Glutamatergic neuron (in vitro differentiated cells): ENCODE results near the gene TRAF5. TPM values are rescaled to one million over a fixed set of nuclear protein-coding genes. Genes with fewer than 3 reads are reported as not detected.

Experiments
- DNase-seq: peaks from one replicate; pipeline ENCODE4 v3.0.0; 2022
- H3K27ac Mint-ChIP-seq: one replicate; pipeline ENCODE4 v1.8.0; 2020; ENCODE audit warnings: mild to moderate bottlenecking, mixed read lengths, inconsistent platforms; ENCODE audit not compliant: unreplicated experiment
- H3K27me3 Mint-ChIP-seq: one replicate; pipeline ENCODE4 v1.8.0; 2020; ENCODE audit warnings: mild to moderate bottlenecking, moderate library complexity, mixed read lengths, inconsistent platforms; ENCODE audit not compliant: unreplicated experiment
- H3K36me3 Mint-ChIP-seq: one replicate; pipeline ENCODE4 v1.8.0; 2020; ENCODE audit warnings: mild to moderate bottlenecking, mixed read lengths, inconsistent platforms; ENCODE audit not compliant: unreplicated experiment
- H3K4me1 Mint-ChIP-seq: one replicate; pipeline ENCODE4 v1.8.0; 2020; ENCODE audit warnings: mild to moderate bottlenecking, low read depth, mixed read lengths, inconsistent platforms; ENCODE audit not compliant: unreplicated experiment
- H3K4me3 Mint-ChIP-seq: one replicate; pipeline ENCODE4 v1.8.0; 2020; ENCODE audit warnings: mild to moderate bottlenecking, mixed read lengths, inconsistent platforms; ENCODE audit not compliant: unreplicated experiment
- H3K9me3 Mint-ChIP-seq: one replicate; pipeline ENCODE4 v1.8.0; 2020; ENCODE audit warnings: mild to moderate bottlenecking, moderate library complexity, mixed read lengths, inconsistent platforms; ENCODE audit not compliant: unreplicated experiment
- total RNA-seq: library from RNA; stranded (reverse); fragmentation: NEBNext Ultra II Directional; extraction: Animal tissue kit (Norgen Biotek cat#: 25700); gene quantifications from one replicate; pipeline ENCODE4 v1.2.1, GENCODE V29; 2021; ENCODE audit not compliant: unreplicated experiment
- TF ChIP-seq, protein P1 (sequence below): fragments of 200-600 bp; sonication (generic); IDR thresholded peaks from one replicate; pipeline ENCODE4 v1.5.0; 2021; ENCODE audit not compliant: partially characterized antibody, unreplicated experiment

The TRAF5 gene
- total RNA-seq, 1 donor from 2014 or later, result 9.7 TPM

DNA sequence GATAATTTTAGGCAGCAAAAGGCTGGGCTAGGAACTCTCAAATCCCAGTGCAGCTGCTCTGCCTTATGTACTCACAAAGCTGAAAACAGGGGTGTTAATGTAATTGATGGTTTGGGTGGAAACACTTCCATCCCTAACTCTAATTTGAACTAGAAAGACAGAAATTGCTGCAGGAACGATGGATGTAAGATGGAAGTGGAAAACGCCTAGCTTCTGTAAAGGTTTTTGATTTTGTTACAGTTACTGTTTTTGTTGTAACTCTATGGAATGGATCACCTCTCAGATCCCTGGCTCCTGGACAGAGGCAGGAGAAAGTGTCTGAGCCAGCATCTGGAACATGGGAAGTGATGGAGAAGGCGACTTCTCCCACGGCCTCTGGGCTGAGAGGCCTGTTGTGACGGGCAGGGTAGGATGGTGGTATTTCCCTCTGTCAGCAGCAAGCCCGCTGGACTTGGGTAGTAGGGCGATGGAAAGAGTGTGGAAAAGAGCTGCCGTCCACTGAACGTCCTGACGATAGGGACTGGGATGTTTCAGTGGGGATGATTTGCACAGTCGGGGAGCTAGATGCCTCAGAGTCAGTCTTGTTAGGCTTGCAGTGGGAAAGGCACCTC, 1.6 kb downstream of the TRAF5 start:
- peaks cover 8% of the 10 kb centered on the region for H3K9me3 Mint-ChIP-seq
- peaks cover 4% of the 10 kb centered on the region for H3K27me3 Mint-ChIP-seq
- no peaks in the 10 kb centered on the region for H3K36me3 Mint-ChIP-seq
- peak overlapping the region; percentile 82 for H3K4me3 Mint-ChIP-seq
- TF ChIP-seq, protein P1, sequence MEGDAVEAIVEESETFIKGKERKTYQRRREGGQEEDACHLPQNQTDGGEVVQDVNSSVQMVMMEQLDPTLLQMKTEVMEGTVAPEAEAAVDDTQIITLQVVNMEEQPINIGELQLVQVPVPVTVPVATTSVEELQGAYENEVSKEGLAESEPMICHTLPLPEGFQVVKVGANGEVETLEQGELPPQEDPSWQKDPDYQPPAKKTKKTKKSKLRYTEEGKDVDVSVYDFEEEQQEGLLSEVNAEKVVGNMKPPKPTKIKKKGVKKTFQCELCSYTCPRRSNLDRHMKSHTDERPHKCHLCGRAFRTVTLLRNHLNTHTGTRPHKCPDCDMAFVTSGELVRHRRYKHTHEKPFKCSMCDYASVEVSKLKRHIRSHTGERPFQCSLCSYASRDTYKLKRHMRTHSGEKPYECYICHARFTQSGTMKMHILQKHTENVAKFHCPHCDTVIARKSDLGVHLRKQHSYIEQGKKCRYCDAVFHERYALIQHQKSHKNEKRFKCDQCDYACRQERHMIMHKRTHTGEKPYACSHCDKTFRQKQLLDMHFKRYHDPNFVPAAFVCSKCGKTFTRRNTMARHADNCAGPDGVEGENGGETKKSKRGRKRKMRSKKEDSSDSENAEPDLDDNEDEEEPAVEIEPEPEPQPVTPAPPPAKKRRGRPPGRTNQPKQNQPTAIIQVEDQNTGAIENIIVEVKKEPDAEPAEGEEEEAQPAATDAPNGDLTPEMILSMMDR, result no peak
- H3K27ac Mint-ChIP-seq, result no peak overlapping the region
- peaks cover 9% of the 10 kb centered on the region for H3K4me1 Mint-ChIP-seq
- no peak for DNase-seq

DNA sequence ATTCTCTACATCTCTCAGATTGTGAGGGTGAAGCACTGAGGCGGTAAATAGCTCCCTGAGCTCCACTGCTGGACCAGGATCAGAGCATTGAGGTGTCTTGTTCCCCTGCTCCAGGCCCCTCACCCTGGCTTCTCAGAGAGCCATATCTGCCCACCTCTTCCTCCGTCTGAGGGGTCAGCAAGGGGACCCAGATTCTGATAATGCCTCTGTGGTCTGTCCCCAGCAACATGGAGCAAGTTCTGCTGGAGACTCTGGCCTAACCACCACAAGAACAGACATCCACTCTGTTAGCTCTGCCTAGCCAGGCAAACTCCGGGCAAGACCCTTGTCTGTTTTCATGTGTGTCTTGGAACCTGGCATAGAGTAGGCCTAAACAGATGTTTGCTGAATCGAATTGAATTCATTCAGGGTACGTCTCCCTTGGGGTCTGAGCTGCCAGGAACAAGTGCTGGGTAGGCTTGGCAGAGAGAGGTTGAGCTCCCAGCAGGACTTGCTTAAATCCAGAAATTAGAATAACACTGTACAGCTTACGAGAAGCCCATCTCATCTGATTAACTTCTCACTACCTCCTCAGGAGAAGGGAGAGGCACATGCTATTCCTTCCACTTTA, 2.3 kb downstream of the TRAF5 start:
- peaks cover 9% of the 10 kb centered on the region for H3K4me1 Mint-ChIP-seq
- no peak overlapping the region for H3K4me3 Mint-ChIP-seq
- peaks cover 8% of the 10 kb centered on the region for H3K9me3 Mint-ChIP-seq
- TF ChIP-seq, protein P1, result no peak
- no peak overlapping the region for H3K27ac Mint-ChIP-seq
- peaks cover 4% of the 10 kb centered on the region for H3K27me3 Mint-ChIP-seq
- no peaks in the 10 kb centered on the region for H3K36me3 Mint-ChIP-seq
- DNase-seq, result no peak

DNA sequence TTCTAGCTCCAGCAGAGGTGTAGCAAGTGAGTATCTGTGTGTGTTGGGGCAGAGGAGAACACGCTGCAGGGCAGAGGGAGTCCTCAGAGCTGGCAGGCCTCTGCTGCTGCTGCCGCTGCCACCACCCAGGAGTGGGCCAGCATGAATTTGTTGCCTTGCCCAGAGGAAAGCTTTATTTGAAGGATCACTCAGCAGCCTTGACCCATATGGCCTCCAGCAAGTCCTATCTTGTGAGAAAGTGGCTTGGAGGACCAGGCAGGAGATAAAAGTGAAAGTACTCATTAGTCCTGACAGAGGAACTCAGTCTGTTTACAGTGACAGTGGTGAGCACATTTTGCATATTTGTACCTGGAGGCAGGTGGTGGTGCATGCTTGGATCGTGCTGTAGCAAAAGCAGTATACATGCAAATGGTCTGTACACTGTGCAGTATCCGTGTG, 3.1 kb downstream of the TRAF5 start:
- H3K36me3 Mint-ChIP-seq, result no peaks in the 10 kb centered on the region
- no peak for DNase-seq
- no peak overlapping the region for H3K27ac Mint-ChIP-seq
- H3K4me1 Mint-ChIP-seq, result peaks cover 9% of the 10 kb centered on the region
- TF ChIP-seq, protein P1, result no peak
- H3K27me3 Mint-ChIP-seq, result peaks cover 2% of the 10 kb centered on the region
- H3K4me3 Mint-ChIP-seq, result no peak overlapping the region
- H3K9me3 Mint-ChIP-seq, result peaks cover 8% of the 10 kb centered on the region

DNA sequence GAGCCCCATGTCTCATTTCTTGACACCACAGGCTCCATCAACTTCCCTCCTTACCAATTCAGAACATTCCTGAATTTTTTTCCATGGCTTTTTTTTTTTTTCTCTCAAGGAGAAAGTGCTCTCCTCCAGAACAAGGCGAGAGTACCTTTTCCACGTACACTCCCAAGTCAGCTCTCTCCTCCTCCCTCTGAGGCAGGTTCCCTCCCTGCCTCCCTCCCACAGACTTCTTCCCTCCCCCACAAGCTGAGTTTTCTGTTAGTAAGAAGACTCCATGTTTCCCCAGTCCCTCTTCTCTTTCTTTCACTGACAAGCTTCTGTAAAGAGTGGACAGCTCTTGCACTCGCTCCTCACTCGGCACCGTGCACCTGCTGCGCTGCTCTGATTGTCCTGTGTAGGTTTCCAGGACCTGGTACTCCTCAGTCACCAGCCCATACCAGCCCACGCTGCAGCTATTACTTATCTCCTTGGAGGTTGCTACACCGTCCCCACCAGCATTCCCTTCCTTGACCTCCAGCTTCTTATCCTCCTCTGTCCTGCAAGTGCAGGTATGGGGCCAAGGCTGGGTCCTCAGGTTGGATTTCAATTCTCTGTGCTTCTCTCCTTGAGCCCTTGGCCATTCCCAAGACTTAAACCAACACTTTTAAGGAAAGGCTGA, 3.8 kb downstream of the TRAF5 start:
- Mint-ChIP-seq H3K9me3 (peaks cover 8% of the 10 kb centered on the region), H3K27me3 (peaks cover 2% of the 10 kb centered on the region), H3K4me3 (no peak overlapping the region), H3K36me3 (no peaks in the 10 kb centered on the region), H3K27ac (no peak overlapping the region), H3K4me1 (peaks cover 9% of the 10 kb centered on the region)
- DNase-seq, result no peak
- TF ChIP-seq, protein P1, result no peak

DNA sequence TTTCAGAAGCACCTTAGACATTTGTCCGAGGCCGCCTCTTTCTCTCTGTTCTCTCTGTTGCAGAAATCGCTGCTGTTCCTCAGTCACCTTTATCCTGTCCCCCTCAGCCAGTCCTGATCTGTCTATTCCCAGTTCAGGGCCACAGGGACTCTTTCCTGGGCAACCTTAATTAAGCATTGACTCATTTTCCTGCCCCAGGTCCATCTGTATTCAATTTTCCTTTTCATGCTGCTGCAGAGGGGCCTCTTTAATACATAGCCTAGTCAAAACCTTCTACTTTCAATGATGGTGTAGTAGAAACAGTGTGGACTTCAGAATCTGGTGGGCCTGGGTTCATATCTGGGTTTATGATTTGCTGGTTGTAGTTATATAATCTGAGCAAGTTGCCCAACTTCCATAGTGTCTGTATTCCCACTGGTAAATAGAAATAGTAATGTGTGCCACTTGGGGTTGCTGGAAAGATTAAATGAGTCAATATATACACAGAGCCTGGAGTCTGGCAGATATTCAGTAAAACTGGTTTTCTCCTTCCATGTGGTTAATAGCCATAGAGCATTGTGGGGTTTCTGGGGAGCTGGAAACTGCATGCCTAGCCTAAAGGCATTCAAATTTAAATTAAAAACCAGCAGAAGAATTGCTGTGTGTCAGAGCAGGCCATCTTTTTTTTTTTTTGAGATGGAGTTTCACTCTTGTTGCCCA, 4.5 kb downstream of the TRAF5 start:
- TF ChIP-seq, protein P1, result no peak
- DNase-seq, result no peak
- Mint-ChIP-seq H3K36me3 (no peaks in the 10 kb centered on the region), H3K4me3 (no peak overlapping the region), H3K27ac (no peak overlapping the region), H3K27me3 (peaks cover 2% of the 10 kb centered on the region), H3K4me1 (peaks cover 9% of the 10 kb centered on the region), H3K9me3 (peaks cover 9% of the 10 kb centered on the region)
